ENCODE results near the gene DAP. TPM values are rescaled to one million over a fixed set of nuclear protein-coding genes. Genes with fewer than 3 reads are reported as not detected.

The DAP gene
- total and polyA plus RNA-seq, 8 donors, result 9.3 to 184 (median 91.0) TPM

GRCh38 chr5:10655161-10655971, 105.7 kb downstream of the DAP start:
- DNase-seq, result peak in 1 of 2 donors; percentile 24
- intact Hi-C loops (cut with DNase I; ENCODE audit: low total_unique reads), result no loop called here
- Histone ChIP-seq H3K36me3 (peaks cover 0 to 9% (median 6%) of the 10 kb centered on the region in 4 donors), H3K9me3 (no peaks in the 10 kb centered on the region), H3K27me3 (peaks cover 0 to 19% (median 0%) of the 10 kb centered on the region in 3 donors), H3K4me3 (no peak overlapping the region), H3K4me1 (no peaks in the 10 kb centered on the region), H3K27ac (no peak overlapping the region)
- TF ChIP-seq EP300 (IDR thresholded peaks at IDR 0.05) (no peak), POLR2A (IDR thresholded peaks at IDR 0.05) (no peak), POLR2AphosphoS5 (IDR thresholded peaks at IDR 0.05) (no peak), CTCF (IDR thresholded peaks at IDR 0.05) (no peak)
- 78 to 82% (median 80%) methylated on average over 25 to 29 of the region's 29 CpGs for WGBS, 5 donors

DNA sequence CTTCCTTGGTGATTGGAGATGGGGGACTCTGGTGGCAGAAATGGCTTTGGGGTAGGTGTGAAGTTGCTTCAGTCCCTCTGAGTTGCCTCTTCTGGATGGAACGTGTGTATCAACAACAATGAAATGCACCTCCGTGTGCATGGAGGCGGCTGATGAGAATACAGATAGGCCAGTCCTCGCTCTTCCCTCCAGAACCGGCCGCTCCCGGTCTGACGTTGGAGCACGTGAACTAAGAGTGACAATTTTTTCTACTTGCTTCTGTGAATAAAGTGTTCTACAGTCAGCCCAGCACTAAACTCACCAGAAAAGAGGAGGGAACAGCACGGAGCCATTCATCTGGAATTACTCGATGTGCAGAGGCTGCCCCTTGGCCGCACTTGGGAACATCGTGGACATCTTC, 106.5 kb downstream of the DAP start:
- DNase-seq, result peak in 1 of 2 donors; percentile 11
- no peaks in the 10 kb centered on the region for H3K9me3 ChIP-seq
- peaks cover 0 to 3% (median 0%) of the 10 kb centered on the region in 4 donors for H3K4me1 ChIP-seq
- H3K27ac ChIP-seq, result no peak overlapping the region
- H3K36me3 ChIP-seq, result peaks cover 0 to 17% (median 6%) of the 10 kb centered on the region in 4 donors
- TF ChIP-seq POLR2A (IDR thresholded peaks at IDR 0.05), result no peak
- no peak for TF ChIP-seq EP300 (IDR thresholded peaks at IDR 0.05)
- no peak for TF ChIP-seq CTCF (IDR thresholded peaks at IDR 0.05)
- no peak for TF ChIP-seq POLR2AphosphoS5 (IDR thresholded peaks at IDR 0.05)
- 87 to 91% (median 91%) methylated on average over 13 of the region's 13 CpGs for WGBS, 5 donors
- no peak overlapping the region for H3K4me3 ChIP-seq
- H3K27me3 ChIP-seq, result peaks cover 0 to 27% (median 7%) of the 10 kb centered on the region in 3 donors
- intact Hi-C loops (cut with DNase I; ENCODE audit: low total_unique reads), result no loop called here

GRCh38 chr5:10653751-10654400, 107.2 kb downstream of the DAP start:
- H3K36me3 ChIP-seq, result peaks cover 0 to 21% (median 6%) of the 10 kb centered on the region in 4 donors
- H3K27me3 ChIP-seq, result peaks cover 0 to 34% (median 13%) of the 10 kb centered on the region in 3 donors
- peaks cover 0 to 7% (median 0%) of the 10 kb centered on the region in 4 donors for H3K4me1 ChIP-seq
- DNase-seq, result peak in 1 of 2 donors; percentile 20
- TF ChIP-seq POLR2AphosphoS5 (IDR thresholded peaks at IDR 0.05), result no peak
- no peak for TF ChIP-seq POLR2A (IDR thresholded peaks at IDR 0.05)
- TF ChIP-seq EP300 (IDR thresholded peaks at IDR 0.05), result no peak
- no peak for TF ChIP-seq CTCF (IDR thresholded peaks at IDR 0.05)
- no peaks in the 10 kb centered on the region for H3K9me3 ChIP-seq
- WGBS, 5 donors, result 68 to 75% (median 71%) methylated on average over 12 of the region's 12 CpGs
- intact Hi-C loops (cut with DNase I; ENCODE audit: low total_unique reads), result no loop called here
- no peak overlapping the region for H3K27ac ChIP-seq
- H3K4me3 ChIP-seq, result no peak overlapping the region

GRCh38 chr5:10653043-10653442, 108.0 kb downstream of the DAP start:
- no peak for DNase-seq
- 43 to 52% (median 47%) methylated on average over 4 of the region's 4 CpGs for WGBS, 5 donors

More at GRCh38 chr5:10653043-10653442, 108.0 kb downstream of the DAP start:
- intact Hi-C loops (cut with DNase I; ENCODE audit: low total_unique reads), result no loop called here
- no peaks in the 10 kb centered on the region for H3K9me3 ChIP-seq
- H3K27ac ChIP-seq, result no peak overlapping the region
- peaks cover 0 to 21% (median 6%) of the 10 kb centered on the region in 4 donors for H3K36me3 ChIP-seq
- no peak for TF ChIP-seq EP300 (IDR thresholded peaks at IDR 0.05)
- no peak for TF ChIP-seq CTCF (IDR thresholded peaks at IDR 0.05)
- no peak for TF ChIP-seq POLR2AphosphoS5 (IDR thresholded peaks at IDR 0.05)
- TF ChIP-seq POLR2A (IDR thresholded peaks at IDR 0.05), result no peak
- peaks cover 0 to 40% (median 16%) of the 10 kb centered on the region in 3 donors for H3K27me3 ChIP-seq
- peaks cover 0 to 7% (median 0%) of the 10 kb centered on the region in 4 donors for H3K4me1 ChIP-seq
- no peak overlapping the region for H3K4me3 ChIP-seq
